HG03135 (cell line): Measurements from ENCODE around the gene PC.

Experiments
- ATAC-seq: cut with Tn5 transposase; IDR thresholded peaks from one replicate; pipeline ENCODE4 v1.9.1; 2021; ENCODE audit warnings: mild to moderate bottlenecking, moderate library complexity; ENCODE audit not compliant: unreplicated experiment

The PC gene

DNA sequence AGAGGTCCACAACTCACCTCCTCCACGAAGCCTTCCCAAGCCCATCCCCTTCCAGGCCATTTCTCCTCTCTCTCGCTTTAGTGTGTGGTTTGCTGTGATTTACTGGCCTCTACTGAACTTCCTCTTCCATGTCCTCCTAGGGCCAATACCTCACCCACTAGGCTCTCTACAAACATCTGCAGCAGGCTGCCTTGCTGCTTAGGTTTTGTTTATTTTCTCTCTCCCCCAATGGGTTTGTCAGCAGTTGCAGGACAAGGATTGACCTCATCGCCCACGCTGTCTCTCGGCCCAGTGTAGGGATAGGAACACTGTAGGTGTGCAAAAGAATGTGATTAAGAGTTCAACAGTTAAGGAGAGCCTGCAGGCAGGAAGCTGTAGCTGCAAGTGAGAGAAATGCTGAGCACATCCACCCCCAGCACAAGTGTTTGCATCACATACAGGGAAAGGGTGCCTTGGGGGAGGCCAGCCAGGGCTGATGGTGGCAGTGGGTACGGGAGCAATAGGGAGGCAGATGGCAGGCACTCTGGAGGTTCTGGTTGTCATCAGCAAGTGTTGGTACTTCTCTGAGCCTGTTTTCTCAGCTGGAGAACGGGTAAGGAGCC, 1.4 kb downstream of the PC start:
- ATAC-seq, result no peak

DNA sequence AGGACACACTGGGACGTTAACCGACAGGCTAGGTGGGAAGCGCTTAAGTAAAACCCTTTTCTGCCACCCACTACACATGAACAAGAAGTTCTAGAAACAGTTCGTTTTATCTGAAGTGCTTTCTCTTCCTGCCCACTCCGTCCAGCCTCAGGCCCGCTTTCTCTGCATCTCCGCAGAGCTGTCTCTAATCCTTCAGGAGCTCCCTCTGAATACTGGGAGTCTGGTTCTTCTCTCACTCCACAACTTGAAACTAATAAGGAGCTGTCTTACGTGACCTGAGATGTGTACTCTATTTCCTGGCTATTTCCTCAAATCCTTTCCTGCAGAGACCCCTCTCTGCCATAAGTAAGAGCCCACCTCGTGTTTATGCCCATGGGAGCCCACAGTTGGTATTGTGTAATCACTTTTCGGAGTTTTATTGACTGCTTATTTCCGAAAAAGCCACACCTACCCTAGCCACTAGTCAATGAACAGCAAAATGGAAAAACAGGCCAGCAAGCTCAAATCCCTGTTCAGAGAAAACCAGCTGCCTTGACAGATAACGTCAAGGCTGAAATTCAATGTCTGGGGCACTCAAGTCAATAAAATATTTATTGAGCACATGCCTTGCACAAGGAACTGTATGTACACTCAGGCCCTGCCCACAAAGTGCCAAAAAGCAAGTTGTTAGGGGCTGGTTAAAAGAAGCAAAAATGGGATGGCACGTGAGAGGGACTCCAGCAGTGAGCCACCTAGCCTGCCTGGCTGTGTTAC, 4.9 kb downstream of the PC start:
- ATAC-seq, result no peak

GRCh38 chr11:66951927-66952337, 6.3 kb downstream of the PC start:
- ATAC-seq, result no peak

DNA sequence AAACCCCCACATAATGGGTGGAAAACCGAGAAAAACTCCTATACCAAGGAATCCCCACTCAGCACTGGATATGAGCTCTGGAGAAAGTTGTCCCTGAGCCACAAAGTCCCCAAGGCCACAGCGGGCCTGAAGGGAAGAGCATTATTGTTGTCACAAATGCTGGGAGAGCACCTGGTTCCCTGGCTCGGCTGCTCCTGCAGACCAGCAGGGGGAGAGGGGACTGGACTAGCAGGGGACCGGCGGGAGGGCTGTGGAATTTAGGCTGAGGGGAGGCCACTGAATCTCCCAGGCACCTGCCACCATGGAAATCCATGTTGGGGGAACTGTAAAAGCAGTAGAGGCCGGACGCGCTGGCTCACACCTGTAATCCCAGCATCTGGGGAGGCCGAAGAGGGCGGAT, 7.0 kb downstream of the PC start:
- no peak for ATAC-seq

- ATAC-seq, result no peak
Observed at GRCh38 chr11:66950112-66950535, 8.1 kb downstream of the PC start.

DNA sequence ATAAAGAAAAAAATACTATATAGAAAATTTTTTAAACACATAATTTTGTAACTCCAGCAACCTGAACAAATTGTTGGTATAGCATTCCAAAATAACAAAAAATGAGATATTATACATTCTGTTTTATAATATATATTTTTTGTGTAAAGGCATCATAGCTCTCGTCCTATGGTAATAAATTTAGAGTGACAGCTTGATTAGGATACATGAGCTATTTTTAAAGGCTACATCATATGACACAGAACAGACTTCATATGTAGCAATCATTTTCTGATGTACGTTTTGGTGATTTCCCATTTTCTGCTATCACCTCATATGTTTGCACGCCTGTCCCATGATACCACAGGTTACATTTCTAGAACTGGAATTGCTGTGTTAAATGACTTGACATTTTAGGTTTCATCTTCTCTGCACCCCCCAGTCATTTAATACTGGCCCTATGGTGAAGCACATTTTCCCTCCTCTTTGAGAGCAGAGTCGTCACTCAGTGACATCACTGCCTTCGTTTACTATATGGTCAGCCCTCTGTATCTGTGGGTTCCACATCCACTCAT, 19.5 kb downstream of the PC start:
- no peak for ATAC-seq

DNA sequence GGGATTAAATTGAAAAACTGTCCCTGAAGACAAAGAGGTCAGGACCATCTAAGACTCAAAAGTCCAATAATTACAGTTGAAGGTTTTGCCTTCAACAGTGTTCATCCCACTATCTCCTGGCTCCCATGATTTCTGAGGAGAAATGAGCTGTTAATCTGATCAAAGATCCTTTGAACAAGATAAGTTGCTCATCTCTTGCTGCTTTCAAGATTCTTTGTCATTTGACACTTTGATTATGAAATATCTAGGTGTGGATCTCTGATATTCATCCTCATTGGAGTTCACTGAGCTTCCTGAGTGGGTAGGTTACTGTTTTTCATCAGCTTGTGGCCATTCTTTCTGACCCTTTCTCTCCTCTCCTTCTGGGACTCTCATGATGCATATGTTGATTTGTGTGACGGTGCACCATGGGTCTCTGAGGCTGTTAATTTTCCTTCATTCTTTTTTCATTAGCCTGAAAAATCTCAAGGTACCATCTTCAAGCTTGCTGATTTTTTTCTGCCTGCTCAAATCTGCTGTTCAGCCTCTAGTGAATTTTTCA, 20.9 kb downstream of the PC start:
- ATAC-seq, result no peak

- no peak for ATAC-seq
Observed at GRCh38 chr11:66936311-66936711, 21.9 kb downstream of the PC start.

DNA sequence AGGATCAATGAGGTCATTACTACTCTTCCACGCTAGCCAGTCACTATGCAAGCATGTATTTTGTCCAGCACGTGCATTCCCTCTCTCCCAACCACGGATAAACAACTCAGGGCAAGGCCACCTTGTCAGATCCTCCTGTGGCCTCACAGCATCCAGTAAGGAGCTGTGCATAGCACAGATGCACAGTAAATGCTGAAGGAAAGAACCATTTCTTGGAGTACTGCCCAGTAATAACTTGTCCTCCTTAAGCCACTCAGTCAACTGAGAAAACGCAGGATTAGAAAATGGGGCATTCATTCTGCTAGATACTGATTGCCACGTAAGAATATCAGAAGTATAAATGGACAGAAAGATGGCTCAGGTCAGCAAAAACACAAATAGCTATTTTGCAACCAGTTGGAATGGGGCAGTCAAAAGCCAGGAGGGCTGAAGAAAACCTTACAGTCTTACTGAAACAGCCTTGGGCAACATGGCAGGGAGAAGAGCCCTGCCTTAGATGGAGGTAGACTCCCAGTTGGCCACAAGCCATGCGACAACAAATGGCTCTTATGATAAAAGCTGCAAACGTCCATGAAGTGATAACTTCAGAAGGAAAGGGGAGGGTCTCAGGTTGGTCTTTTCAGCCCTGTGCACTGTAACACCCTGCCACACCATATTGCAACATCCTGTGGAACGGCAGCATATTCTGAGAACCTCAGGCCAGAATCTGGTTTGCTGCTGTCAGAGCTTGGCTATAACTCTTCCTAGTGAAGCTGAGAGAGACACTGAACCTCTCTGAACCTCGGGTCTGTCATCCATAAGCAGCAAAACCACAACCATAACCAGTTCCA, 23.0 kb downstream of the PC start:
- no peak for ATAC-seq

DNA sequence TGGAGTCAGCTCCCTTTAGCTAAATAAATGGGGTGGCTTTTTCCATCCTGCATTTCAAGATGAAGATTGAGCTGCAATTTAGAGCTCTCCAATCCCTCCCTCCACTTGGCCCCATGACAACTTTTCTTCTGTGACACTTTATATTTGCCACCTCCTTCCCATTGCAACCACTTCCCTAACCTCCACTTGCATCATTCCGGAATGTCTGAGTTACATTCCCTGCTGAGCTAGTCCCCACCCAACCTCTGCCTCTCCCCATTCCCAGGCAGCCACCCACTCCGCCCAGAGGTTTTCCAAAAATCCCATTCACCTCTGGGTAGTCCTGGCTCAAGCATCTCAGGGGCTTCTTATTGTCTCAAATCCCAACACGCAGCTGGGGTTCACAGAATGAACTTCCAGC, 24.7 kb downstream of the PC start:
- ATAC-seq, result no peak

DNA sequence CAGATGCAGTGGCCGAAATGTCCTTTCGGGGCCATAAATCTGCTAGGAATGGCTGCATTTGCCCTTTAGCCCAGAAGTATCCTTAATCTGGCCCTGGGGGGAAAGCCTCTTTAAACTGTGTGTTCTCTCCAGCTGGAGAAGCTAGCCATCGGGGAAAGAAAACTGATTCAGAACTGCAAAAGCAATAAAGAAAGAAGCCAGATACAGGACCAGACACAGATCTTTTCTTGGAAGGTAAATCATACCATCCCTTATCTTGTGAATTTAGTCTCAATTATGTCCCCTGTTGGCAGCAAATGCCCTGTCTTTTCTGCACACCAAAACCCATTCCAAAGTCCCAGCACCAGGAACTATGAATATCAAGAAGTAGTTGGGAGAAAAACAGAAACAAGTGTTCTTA, 25.6 kb downstream of the PC start:
- ATAC-seq, result no peak

DNA sequence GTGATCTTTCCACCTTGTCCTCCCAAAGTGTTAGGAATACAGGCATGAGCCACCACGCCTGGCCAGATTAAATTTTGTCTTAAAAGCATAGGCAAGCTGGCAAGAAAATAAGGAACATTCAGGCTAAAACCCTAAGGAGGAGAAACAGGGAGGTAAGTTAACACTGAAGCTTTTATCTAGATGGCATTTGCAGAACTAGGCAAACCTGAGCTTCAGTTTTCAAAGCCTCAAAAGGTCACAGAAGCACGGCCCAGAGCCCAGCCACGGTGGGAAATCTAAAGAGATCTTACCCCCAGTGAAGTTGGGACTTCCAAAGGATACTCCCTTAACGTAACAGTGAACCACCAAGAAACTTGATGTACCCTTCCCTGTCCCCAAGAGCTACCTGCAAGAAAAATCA, 28.4 kb downstream of the PC start:
- no peak for ATAC-seq

DNA sequence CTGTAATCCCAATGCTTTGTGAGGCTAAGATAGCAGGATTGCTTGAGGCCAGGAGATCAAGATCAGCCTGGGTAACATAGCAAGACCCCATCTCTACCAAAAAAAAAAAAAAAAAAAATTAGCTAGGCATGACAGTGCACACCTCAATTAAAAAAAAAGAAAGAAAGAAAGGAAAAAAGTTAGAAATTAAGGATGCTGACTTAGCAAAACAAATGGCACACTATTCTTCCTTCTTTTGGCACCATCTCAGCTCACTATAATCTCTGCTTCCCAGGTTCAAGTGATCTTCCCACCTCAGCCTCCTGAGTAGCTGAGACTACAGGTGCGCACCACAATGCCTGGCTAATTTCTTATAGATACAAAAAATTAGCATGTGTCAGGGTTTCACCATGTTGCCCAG, 33.9 kb downstream of the PC start:
- no peak for ATAC-seq

DNA sequence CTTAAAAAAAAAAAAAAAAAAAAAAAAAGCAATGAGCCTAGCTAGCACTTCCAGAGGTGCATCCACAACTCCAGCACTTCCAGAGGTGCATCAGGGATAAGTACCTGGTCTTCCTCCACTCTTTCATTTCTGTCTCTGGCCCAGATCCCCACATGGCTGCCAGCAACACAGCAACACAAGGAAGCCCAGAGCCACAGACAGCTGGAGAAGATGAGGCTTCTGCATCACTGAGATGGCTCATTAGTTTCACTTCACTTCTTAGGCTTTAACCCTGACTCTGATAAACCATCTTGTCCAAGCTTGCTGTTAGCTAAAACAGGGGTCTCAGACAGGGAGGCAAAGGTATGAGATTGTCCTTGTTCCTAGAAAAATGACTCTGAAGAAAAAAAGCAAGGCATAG, 35.6 kb downstream of the PC start:
- no peak for ATAC-seq

DNA sequence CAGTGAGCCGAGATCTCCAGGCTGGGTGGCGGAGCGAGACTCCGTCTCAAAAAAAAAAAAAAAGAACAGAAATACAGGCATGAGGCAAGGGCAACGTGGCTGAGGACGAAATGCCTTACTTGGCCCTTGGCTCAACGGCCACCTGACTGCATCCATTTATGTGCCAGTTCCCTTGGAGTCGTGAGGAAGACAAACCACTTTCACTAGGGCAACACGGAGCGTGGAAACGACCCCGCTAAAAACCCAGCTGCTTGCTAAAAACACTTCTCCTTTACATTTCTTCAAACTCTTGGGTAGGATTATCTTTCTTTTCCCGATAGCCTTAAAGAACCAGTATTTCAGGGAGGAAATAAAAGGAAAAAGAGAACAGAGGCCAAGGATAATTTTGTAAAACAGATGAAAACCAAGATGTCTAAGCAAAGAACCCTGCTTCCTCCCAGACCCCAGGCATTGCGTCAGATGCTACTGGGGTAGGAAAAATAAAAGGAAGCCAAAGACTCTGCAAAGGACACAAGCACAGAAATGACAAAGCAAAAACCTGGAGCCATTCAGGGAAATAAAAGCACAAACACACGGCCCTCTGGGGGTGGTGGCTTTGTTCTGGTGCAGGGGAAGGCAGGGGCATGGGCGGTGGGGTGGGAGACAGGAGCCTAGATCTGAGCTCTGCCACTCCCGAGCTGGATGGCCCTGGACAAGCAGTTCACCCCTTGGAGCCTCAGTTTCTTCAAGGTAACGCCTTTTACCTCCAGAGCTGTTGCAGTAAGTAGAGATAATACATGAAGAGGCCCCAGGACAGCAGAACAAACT, 37.0 kb downstream of the PC start:
- no peak for ATAC-seq

DNA sequence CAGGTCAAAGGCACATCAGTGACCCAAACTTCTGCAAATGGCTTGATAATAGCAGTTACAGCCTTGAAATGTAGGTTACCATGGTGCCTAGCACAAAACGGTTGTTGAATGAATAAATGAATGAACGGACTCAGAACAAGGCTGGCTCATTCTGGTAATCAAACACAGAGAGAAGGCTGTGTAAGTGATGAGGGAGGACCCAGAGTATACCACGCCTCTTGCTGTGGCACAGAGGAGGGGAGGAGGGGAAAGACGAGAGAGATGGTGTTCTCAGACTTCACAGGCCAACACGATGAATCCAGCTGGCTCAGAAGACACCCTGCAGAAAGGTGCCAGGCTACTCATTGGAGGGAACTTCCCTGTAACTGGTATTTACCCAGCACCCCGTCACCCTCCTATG, 38.3 kb downstream of the PC start:
- ATAC-seq, result no peak

DNA sequence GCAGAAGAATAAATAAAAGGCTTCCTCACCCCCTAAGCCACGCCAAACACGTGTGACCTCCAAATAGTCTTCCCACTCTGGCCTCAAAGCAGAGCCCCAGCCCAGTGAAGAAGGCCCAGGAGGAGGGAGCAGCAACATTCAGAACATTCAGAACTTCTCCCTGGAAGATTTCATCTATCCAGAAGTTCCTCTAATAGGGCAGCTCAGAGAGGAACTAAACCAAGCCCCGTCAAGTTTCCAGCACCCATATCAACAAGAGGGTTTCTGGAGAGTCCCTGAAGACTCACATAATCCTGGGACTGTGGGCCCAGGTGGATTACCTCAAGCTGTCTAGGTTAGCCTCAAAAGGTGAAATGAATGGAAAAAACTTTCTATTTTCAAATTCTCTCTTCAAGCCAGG, 39.4 kb downstream of the PC start:
- ATAC-seq, result no peak

GRCh38 chr11:66915866-66916265, 42.3 kb downstream of the PC start:
- ATAC-seq, result no peak

DNA sequence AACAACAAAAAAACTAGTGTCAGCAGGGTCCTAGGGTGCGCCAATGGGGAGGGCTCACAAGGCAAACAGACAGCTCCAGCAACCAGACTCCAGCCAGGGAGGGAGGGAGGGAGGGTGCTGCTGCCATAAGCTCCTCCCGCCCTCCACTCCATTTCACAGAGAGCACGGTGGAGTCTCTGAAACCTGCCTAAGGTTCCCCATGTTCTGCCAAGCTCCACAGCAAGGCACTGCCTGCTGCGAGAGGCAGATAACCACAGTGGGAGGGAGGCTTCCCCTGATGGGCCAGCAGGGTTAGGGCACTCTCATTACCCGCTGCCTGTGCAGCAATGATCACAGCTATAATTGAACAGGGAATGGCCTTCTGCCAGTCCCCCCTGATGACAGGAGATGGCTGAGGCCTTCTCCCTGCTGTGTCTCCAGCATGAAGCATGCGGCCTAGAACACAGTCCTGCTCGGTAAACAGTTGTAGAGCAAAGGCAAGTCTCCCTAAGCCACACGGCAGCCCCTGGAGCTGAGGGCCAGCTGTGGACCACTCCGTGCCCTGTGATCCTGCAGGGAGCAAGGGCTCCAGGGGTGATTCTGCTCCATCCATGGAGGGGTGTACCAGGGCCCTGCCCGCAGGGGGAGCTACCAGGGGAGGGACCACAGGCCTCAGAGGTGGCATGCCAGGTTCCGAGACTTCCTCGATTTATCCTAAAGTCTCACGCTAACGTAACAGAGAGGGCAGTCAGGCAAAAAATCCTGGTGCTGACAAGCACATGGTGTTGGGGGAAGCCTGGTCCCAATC, 42.9 kb downstream of the PC start:
- ATAC-seq, result no peak

DNA sequence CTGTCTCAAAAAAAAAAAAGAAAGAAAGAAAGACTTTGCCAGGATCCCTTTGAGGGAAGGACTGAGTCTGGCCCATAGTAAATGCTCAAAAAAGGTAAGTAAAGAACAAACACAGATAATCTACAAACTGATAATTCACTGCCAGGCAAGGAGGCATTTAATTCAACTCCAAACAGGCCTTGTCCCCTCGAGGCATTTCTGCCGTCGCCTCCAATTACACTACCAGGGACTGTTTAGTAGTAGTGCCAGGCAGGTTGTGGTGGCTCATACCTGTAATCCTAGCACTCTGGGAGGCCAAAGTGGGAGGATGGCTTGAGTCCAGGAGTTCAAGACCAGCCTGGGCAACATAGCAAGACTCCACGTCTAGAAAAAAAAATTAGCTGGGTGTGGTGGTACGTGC, 43.7 kb downstream of the PC start:
- no peak for ATAC-seq
